Globus pallidus (tissue), 1 donor: ENCODE measurements around the gene AFF3.

ENCODE experiments used
- DNase-seq: peaks from one replicate; pipeline ENCODE4 v3.0.0-alpha.2; 2015; ENCODE audit warnings: low spot score

The AFF3 gene

GRCh38 chr2:99636144-99637034, 506.0 kb downstream of the AFF3 start:
- DNase-seq, result peak; percentile 49

DNA sequence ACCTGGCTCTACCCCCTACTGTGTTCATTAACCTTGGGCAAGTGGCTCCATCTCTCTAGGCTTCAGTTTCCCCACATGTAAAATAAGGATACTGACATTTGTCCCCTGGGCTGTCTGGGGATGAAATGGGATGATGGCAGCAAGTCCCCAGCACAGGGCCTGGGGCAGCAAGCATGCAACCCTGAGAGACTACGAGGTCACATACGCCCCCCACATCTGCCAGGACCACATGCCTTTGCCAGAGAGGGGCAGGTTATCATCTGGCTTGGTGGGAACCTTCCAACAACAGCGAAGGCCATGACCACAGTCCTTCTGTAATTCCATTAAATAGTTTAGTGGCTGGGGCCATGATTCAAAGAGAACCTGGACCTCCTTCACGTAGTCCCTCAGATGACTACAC, 506.7 kb downstream of the AFF3 start:
- DNase-seq, result no peak

DNA sequence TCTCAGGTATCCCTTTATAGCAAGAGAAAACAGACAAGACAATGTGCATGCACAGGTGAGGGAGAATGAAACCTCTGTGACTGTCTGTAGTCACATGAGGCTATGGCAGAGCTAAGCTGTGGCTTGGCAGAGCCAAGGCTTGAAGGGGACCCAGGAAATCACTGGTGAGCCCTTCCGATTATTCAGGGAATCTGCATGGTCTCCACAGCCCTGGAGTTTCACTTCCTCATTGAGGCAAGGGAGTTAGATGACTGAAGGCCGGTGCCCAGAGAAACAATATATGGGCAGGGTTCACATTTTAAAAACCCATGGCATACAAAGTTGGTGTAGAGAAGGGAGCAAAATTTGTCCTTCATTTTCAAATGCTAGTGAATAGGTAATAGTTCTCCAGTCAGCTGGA, 508.2 kb downstream of the AFF3 start:
- no peak for DNase-seq

- DNase-seq, result no peak
Observed at GRCh38 chr2:99631700-99632099, 510.7 kb downstream of the AFF3 start.

GRCh38 chr2:99629320-99629719, 513.1 kb downstream of the AFF3 start:
- no peak for DNase-seq

DNA sequence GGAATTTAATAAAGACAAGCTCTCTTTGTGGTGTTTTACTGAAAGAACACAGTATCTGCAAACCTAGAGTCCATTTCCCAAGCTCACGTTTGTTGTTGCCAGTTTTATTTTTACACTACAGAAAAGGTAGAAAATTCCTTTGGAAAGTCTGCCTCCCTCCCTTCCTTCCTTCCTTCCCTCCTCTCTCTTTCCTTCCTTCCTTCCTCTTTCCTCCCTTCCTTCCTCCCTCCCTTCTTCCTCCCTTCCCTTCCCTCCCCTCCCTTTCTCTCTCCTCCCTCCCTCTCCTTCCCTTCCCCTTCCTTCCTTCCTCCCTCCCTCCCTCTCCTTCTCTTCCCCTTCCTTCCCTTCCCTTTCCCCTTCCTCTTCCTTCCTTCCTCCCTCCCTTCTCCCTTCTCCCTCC, 516.2 kb downstream of the AFF3 start:
- no peak for DNase-seq

- DNase-seq, result no peak
Observed at GRCh38 chr2:99624677-99625076, 517.7 kb downstream of the AFF3 start.

DNA sequence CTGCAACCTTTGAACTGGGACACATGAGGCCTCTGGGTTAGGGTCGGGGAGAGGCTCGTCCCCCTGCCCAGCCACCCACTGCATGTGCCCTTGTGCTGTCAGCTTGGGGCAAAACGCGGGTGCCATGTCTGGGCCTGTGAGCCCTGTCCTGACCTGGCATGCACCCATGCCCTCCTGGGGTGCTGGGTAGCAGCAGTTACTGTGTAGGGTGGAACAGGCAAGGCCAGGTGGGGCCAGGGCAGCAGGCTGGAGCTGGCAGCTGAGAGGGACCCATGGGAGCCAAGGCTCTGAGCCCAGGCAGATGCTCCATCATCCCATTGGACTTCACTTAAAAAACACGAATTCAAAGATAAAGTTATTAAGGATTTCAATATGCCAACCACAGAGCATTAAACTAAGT, 518.8 kb downstream of the AFF3 start:
- DNase-seq, result no peak

DNA sequence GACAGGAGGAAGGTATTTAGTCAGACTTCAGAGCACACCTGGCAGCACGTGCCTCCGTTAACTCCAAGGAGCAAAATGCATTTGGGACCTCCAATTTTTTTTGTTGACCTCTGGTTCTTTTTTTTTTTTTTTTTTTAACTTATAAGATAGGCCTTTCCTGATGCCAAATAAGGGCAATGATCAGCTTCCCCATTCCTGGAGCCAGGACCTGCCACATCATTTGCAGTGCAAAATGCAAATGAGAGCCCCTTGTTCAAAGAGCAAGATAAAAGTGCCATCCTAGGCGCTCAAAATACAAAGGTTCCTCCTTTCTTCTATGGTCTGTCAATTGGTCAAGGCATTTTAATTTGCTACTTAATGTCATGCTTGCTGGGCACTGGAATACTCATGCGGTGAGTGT, 519.4 kb downstream of the AFF3 start:
- DNase-seq, result no peak

- no peak for DNase-seq
Observed at GRCh38 chr2:99622534-99622933, 519.9 kb downstream of the AFF3 start.

- no peak for DNase-seq
Observed at GRCh38 chr2:99621774-99622173, 520.6 kb downstream of the AFF3 start.

DNA sequence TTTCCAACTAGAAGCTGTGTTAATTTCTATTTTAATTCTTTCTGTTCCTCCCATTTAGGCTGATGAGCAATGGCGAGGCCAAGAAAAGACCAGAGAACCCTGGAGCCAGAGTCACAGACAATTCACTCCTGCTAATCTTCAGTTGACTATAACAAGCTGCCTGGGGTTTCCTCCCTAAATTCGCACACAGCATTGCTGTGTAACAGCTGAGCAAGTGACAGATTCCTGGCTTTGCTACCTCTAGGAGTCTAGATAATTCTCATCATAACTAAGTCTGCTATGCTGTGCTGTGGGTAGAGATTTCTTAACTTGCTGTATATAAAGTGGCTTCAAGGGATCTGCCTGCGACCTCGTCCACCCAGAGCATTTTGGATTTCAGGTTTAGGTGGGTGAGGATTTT, 521.3 kb downstream of the AFF3 start:
- DNase-seq, result no peak

DNA sequence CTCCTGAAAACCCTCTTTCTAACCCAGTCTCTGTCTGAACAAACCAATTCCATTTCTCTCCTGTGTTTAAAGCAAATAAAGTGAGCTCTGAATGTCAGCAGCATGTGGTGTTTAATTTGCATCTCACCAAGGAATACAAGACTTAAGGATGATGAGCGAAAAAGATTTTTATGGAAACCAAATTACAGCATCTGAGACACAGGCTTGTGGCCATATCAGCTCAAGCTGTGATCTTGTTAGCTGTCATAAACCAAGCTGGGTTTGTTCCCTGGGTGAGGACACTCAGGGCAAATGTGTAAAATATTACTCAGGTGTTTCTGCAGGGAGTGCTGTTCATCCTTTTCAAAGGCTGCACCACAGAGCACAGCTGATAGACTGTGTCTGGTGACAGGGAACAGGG, 523.2 kb downstream of the AFF3 start:
- no peak for DNase-seq

DNA sequence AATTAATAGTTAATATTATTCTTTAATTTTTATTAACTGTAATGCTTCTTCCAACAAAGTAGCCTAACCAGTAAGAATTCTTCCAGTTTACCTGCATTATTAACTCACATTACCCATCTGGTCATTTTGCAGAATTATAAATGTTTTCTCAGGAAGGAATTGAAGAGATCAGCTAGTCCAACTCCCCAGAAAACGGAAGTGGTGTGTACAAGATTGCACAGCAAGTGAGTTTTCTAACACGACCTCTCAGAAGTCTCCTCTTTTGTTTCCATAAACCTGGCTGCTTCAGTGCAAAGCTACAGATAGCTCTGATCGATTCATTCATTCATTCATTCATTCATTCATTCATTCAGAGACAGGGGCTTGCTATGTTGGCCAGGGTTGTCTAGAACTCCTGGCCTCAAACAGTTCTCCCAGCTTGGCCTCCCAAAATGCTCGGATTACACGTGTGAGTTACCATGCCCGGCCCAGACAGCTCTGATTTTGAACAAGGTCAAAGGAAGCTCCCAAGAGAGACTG, 523.8 kb downstream of the AFF3 start:
- DNase-seq, result no peak

DNA sequence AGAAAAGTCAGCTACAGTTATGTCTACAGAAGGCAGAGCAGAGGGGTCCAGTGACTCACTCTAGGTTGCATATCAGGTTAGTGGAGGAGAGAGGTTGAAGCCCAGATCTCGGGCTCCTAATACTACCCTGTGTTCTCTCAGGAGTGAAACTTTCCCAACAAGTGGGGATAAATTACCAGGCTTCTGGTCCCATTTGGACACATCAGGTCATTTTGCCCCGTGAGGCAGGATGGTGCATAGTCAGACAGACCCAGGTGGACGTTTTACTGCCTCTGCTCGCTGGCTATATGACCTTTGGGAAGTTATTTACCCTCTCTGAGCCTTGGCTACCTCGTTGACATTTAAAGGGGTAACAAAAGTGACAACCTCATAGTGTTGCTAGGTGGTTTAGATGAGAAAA, 524.6 kb downstream of the AFF3 start:
- no peak for DNase-seq

DNA sequence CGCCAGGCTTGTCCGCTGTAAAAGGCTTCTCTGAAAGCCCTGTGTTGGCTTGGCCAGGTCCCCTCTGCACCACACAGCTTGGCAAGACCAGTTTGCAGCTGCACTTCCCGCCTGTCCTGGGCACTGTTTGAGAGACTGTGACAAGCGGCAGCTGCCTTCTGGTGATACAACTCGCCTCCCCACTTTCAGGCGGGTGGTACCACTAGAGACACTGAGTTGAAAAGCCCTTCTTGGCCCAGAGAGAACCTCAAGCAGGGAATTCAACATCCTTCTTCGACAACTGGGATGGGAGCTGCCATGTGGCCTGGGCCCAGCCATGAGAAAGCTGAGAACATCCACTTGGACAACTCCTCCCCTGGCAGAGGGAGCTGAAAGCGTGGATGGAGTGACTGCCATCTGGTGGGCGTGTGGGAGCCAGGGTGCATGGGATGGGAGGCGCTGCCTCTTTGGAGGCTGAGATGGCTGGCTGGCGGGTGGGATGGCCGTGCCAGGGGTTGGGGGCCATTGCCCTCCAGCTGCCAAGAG, 527.1 kb downstream of the AFF3 start:
- peak; percentile 64 for DNase-seq

- no peak for DNase-seq
Observed at GRCh38 chr2:99613980-99614379, 528.4 kb downstream of the AFF3 start.

DNA sequence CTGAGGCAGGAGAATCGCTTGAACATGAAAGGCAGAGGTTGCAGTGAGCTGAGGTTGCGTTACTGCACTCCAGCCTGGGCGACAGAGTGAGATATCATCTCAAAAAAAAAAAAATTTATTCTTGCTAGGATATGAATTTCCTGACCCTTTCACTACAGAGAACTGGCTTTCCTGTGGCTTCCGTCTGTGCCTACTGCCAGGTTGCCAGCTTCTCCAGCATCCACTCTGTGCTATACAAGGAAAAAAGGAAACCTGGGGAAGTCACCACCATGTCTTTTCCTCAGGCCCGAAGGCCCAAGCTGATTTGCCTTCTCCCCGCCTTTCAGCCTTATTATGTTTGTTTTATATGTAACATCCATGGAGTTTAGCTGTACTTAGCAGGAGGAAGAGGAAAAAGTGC, 530.6 kb downstream of the AFF3 start:
- no peak for DNase-seq

DNA sequence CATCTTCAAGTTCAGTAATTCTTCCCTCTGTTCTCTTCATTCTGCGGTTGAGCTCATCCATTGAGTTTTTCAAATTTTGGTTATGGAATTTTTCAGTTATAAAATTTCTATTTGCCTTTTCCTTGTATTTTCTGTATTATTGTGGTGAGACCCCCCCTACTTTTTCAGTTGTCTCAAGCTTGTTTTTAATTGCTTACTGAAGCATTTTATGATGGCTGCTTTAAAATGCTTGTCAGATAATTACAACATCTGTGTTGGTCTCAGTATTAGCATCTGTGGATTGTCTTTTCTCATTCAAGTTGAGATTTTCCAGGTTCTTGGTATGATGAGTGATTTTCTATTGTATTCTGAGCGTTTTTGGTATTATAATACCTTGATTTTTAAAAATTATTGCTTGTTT, 531.4 kb downstream of the AFF3 start:
- no peak for DNase-seq

DNA sequence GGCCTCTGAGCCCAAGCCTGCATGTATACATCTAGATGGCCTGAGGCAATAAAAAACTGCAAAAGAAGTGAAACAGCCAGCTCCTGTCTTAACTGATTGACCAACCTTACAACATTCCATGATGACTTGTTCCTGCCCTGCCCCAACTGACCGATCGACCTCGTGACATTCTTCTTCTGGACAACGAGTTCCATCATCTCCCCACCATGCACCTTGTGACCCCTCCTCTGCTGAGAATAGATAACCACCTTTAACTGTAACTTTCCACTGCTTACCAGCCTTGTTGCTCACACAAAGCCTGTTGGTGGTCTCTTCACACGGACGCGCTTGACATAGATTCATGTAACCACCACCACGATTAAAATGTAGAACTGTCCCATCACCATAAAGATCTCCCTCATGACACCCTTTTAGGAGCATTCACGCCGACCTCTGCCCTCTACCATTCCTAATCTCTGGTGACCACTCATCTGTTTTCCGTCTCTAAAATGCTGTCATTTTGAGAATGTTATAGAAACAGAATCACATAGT, 532.5 kb downstream of the AFF3 start:
- no peak for DNase-seq

- DNase-seq, result no peak
Observed at GRCh38 chr2:99608861-99609260, 533.5 kb downstream of the AFF3 start.

GRCh38 chr2:99607861-99608491, 534.4 kb downstream of the AFF3 start:
- DNase-seq, result no peak

- no peak for DNase-seq
Observed at GRCh38 chr2:99607454-99607853, 534.9 kb downstream of the AFF3 start.
